ENCODE results near the gene DNAH17. TPM values are rescaled to one million over a fixed set of nuclear protein-coding genes. Genes with fewer than 3 reads are reported as not detected.

The DNAH17 gene
- total and polyA plus RNA-seq, 2 of the 13 experiments (the other 11 are each of a cell fraction or from before 2014, with no cell fraction given): 0.86 to 1.6 TPM

DNA sequence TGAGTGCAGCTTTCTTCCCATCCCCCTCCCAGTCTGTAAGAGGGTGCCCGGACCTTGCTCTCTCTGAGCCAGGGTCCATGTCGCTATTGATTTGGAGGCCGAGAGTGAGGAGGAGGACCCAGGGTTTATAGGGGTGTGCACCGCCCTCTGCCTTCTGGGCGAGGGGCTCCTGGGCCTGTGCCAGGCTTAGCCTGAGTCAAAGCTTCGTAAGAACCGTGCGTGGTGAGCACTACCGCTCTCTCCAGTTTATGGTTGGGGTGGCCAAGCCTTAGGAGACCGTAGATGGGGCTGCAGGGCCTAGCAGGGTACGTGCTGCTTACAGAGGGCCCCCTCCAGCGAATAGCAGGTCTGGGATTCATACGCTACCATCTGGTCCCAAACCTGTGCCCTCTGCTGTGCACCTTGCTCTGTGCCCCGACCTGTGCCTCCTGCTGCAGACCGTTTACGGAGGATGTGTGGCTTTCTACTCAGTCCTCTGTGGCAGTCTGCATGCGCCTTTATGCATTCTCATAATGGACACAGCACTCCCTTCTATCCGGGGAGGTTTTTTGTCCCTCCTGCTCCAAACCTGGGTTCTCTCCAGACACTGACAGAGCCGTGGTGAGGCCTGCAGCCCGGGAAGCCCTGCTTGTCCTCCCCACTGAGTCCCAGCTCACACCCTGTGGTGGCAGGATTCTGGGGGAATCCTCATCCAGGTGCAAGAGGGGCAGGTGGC lies 144.0 kb downstream of the DNAH17 start (continued):
- TF ChIP-seq SOX6 (IDR thresholded peaks at IDR 0.05) (no peak), SOX6 (CRISPR knock-in tag; IDR thresholded peaks at IDR 0.05) (peak; percentile 76), EEA1 (CRISPR knock-in tag; IDR thresholded peaks at IDR 0.05; ENCODE audit: borderline replicate concordance) (peak; percentile 52; the same call in 1 of the 2 replicates), HMG20B (CRISPR knock-in tag; conservative IDR thresholded peaks at IDR 0.05) (no peak), ZNF773 (CRISPR knock-in tag; IDR thresholded peaks at IDR 0.05; ENCODE audit: borderline replicate concordance) (no peak), NFE2L2 (IDR thresholded peaks at IDR 0.05; ENCODE audit: low read length) (no peak), TAF15 (IDR thresholded peaks at IDR 0.05; ENCODE audit: low read depth, low read length, poor library complexity, severe bottlenecking) (no peak), ZNF562 (CRISPR knock-in tag; IDR thresholded peaks at IDR 0.05; ENCODE audit: borderline replicate concordance) (no peak), TCF12 (IDR thresholded peaks at IDR 0.05) (no peak), TCF12 (CRISPR knock-in tag; IDR thresholded peaks at IDR 0.05) (no peak), ZNF484 (CRISPR knock-in tag; IDR thresholded peaks at IDR 0.05; ENCODE audit: borderline replicate concordance, low read depth) (no peak), ZFX (CRISPR knock-in tag; IDR thresholded peaks at IDR 0.05; ENCODE audit: low read depth) (peak; percentile 70; the same call in 1 of the 2 replicates), HNRNPL (IDR thresholded peaks at IDR 0.05; ENCODE audit: low read depth, low read length) (no peak), TP53 (CRISPR knock-in tag; conservative IDR thresholded peaks at IDR 0.05) (no peak), FOSL1 (CRISPR knock-in tag; IDR thresholded peaks at IDR 0.05; ENCODE audit: borderline replicate concordance) (no peak), EHMT2 (IDR thresholded peaks at IDR 0.05; ENCODE audit: borderline replicate concordance, low read depth, low read length) (no peak), SMARCE1 (IDR thresholded peaks at IDR 0.05; ENCODE audit: borderline replicate concordance) (no peak), ZNF468 (CRISPR knock-in tag; IDR thresholded peaks at IDR 0.05) (no peak), KDM5B (CRISPR knock-in tag; IDR thresholded peaks at IDR 0.05; ENCODE audit: borderline replicate concordance) (peak; percentile 92; the same call in 1 of the 2 replicates), NRL (CRISPR knock-in tag; IDR thresholded peaks at IDR 0.05; ENCODE audit: borderline replicate concordance) (no peak)
- TF ChIP-seq, protein P1, sequence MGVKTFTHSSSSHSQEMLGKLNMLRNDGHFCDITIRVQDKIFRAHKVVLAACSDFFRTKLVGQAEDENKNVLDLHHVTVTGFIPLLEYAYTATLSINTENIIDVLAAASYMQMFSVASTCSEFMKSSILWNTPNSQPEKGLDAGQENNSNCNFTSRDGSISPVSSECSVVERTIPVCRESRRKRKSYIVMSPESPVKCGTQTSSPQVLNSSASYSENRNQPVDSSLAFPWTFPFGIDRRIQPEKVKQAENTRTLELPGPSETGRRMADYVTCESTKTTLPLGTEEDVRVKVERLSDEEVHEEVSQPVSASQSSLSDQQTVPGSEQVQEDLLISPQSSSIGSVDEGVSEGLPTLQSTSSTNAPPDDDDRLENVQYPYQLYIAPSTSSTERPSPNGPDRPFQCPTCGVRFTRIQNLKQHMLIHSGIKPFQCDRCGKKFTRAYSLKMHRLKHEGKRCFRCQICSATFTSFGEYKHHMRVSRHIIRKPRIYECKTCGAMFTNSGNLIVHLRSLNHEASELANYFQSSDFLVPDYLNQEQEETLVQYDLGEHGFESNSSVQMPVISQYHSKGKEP (CRISPR knock-in tag; IDR thresholded peaks at IDR 0.05): no peak
- TF ChIP-seq, protein P2, sequence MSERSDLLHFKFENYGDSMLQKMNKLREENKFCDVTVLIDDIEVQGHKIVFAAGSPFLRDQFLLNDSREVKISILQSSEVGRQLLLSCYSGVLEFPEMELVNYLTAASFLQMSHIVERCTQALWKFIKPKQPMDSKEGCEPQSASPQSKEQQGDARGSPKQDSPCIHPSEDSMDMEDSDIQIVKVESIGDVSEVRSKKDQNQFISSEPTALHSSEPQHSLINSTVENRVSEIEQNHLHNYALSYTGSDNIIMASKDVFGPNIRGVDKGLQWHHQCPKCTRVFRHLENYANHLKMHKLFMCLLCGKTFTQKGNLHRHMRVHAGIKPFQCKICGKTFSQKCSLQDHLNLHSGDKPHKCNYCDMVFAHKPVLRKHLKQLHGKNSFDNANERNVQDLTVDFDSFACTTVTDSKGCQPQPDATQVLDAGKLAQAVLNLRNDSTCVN (CRISPR knock-in tag; IDR thresholded peaks at IDR 0.05; ENCODE audit: borderline replicate concordance): no peak
- TF ChIP-seq, protein P3, sequence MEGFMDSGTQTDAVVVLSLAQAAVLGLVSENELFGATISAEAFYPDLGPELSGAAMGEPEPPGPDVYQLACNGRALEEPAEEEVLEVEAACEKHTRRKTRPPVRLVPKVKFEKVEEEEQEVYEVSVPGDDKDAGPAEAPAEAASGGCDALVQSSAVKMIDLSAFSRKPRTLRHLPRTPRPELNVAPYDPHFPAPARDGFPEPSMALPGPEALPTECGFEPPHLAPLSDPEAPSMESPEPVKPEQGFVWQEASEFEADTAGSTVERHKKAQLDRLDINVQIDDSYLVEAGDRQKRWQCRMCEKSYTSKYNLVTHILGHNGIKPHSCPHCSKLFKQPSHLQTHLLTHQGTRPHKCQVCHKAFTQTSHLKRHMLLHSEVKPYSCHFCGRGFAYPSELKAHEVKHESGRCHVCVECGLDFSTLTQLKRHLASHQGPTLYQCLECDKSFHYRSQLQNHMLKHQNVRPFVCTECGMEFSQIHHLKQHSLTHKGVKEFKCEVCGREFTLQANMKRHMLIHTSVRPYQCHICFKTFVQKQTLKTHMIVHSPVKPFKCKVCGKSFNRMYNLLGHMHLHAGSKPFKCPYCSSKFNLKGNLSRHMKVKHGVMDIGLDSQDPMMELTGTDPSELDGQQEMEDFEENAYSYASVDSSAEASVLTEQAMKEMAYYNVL (CRISPR knock-in tag; IDR thresholded peaks at IDR 0.05; ENCODE audit: borderline replicate concordance): no peak

Data from HepG2 (cell line).